RWPE2 (cell line): Measurements from ENCODE around the gene LIPE.
"Not testable (repeated sequence)": the region's sequence is repeated elsewhere in the genome, so short reads cannot be mapped to it uniquely, and the experiment has no call there.

ENCODE experiments used
- ATAC-seq: fragments of 200-7000 bp; cut with Tn5 transposase; 3 replicates; pipeline ENCODE4 v1.9.1; 2021; ENCODE audit warnings: low read depth
- DNase-seq: peaks from one replicate; pipeline ENCODE4 v3.0.0-alpha.2; 2020; ENCODE audit warnings: low spot score
- H3K27ac ChIP-seq: fragments of 450-650 bp; 2 replicates; pipeline ENCODE4 v1.5.1; 2017; ENCODE audit warnings: mild to moderate bottlenecking; ENCODE audit not compliant: poor library complexity, severe bottlenecking
- H3K27me3 ChIP-seq: fragments of 250-450 bp; sonication (Bioruptor Pico); 2 replicates; pipeline ENCODE4 v1.5.1; 2021; ENCODE audit warnings: mild to moderate bottlenecking, moderate library complexity; ENCODE audit not compliant: insufficient read depth, poor library complexity, severe bottlenecking
- H3K36me3 ChIP-seq: fragments of 250-450 bp; sonication (Bioruptor Pico); 2 replicates; pipeline ENCODE4 v1.5.1; 2020; ENCODE audit warnings: low read depth, mild to moderate bottlenecking, moderate library complexity
- H3K4me1 ChIP-seq: fragments of 250-450 bp; sonication (Bioruptor Pico); 2 replicates; pipeline ENCODE4 v1.5.1; 2021; ENCODE audit warnings: mild to moderate bottlenecking, moderate library complexity; ENCODE audit not compliant: insufficient read depth, poor library complexity, severe bottlenecking
- H3K4me3 ChIP-seq: fragments of 250-450 bp; sonication (Bioruptor Pico); 2 replicates; pipeline ENCODE4 v1.5.1; 2021; ENCODE audit warnings: mild to moderate bottlenecking, moderate library complexity; ENCODE audit not compliant: severe bottlenecking
- H3K9me3 ChIP-seq: fragments of 250-450 bp; sonication (Bioruptor Pico); 2 replicates; pipeline ENCODE4 v1.5.1; 2021; ENCODE audit warnings: mild to moderate bottlenecking, moderate library complexity; ENCODE audit not compliant: severe bottlenecking
- TF ChIP-seq, protein P1 (sequence below): fragments of 450-650 bp; IDR thresholded peaks from one replicate; pipeline ENCODE4 v1.5.1; 2017; ENCODE audit warnings: mild to moderate bottlenecking, moderate library complexity; ENCODE audit not compliant: poor library complexity, severe bottlenecking

LIPE gene

DNA sequence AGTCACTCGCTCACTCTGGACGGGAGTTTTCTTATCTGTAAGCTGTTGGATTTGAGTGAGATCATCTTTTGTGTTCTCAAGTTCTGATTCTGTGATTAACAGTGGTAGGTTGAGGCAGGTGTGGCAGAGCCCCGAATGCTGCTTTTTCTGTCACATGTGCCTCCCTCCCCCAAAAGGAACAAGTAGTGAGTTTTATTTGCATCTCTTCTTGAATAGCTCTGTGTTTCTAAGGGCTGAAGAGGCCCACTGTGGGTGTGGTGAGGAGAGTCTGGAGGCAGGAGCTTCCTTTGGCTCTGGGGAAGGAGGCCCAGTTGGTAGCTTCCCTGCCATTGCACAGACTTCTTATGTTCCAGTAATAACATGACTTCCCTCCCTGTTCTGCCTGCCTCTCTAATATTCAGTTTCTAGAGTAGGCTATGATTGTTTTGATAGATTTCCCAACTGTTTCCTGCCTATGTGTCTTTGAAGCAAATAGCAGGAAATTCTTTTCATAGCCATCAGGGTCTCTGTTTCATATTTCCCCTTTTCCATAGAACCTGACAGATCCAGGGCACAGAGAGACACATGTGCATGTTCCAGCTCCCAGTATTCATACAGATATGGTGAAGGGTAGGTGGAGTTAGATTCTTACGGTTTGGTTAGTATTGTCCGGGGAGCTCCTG, 39.5 kb upstream of the LIPE start:
- Histone ChIP-seq H3K4me3 (no peak overlapping the region), H3K36me3 (no peaks in the 10 kb centered on the region), H3K4me1 (peaks cover 2% of the 10 kb centered on the region), H3K27me3 (no peaks in the 10 kb centered on the region), H3K9me3 (no peaks in the 10 kb centered on the region), H3K27ac (no peak overlapping the region)
- ATAC-seq (no peak), DNase-seq (no peak)
- TF ChIP-seq, protein P1, sequence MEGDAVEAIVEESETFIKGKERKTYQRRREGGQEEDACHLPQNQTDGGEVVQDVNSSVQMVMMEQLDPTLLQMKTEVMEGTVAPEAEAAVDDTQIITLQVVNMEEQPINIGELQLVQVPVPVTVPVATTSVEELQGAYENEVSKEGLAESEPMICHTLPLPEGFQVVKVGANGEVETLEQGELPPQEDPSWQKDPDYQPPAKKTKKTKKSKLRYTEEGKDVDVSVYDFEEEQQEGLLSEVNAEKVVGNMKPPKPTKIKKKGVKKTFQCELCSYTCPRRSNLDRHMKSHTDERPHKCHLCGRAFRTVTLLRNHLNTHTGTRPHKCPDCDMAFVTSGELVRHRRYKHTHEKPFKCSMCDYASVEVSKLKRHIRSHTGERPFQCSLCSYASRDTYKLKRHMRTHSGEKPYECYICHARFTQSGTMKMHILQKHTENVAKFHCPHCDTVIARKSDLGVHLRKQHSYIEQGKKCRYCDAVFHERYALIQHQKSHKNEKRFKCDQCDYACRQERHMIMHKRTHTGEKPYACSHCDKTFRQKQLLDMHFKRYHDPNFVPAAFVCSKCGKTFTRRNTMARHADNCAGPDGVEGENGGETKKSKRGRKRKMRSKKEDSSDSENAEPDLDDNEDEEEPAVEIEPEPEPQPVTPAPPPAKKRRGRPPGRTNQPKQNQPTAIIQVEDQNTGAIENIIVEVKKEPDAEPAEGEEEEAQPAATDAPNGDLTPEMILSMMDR: no peak

DNA sequence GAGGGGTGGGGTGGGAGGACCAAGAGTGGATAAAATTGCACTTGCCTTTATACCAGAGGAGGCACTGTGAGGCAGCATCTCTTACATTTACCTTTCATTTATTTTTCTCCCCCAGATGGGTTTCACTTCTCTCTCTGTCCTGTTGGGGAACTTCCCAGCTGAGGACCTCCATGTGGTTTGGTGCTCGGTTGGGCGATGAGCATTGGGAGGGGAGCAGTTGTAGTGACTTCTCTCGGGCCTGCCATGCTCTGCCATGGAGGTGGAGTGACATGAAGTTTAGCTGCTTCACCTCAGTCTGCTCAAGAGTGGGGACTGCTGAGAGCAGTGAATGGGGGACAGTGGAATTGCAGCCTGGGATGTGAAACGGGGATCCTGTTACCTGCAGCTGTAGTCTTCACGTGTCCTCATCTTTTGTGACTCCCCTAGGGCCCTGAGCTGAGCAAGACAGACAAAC, 38.7 kb upstream of the LIPE start:
- Histone ChIP-seq H3K27ac (no peak overlapping the region), H3K27me3 (no peaks in the 10 kb centered on the region), H3K4me3 (no peak overlapping the region), H3K4me1 (peaks cover 2% of the 10 kb centered on the region), H3K36me3 (no peaks in the 10 kb centered on the region), H3K9me3 (no peaks in the 10 kb centered on the region)
- TF ChIP-seq, protein P1: no peak
- ATAC-seq (no peak), DNase-seq (no peak)

DNA sequence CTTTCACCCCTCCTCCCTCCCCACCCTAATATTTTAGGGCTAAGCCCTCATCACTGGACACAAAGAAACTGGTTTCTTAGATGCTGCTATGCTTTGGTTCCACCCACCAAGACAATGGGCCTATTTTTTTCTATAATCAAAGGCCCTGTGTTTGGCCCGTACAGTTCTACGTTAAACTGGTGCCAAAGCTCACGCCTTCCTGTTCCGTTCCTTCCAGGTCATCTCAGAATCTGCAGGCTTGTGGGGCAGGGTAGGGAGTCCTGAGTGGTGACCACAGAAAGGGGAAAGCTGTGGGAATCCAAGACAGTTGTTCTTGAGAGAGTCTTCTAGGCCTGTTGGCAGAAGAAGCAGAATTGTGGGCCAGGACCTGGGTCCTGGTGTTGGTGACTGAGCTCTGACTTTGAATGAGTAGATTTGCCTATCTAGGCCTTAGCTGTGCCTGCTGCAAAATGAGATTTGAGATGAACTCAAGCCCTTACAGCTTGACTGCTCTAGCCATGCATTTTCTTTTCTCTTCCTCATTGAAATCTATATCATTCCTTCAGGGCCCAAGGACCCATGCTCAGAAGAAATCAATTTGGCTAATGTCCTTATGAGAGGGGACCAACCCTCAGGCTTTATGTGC, 34.6 kb upstream of the LIPE start:
- no peaks in the 10 kb centered on the region for H3K9me3 ChIP-seq
- no peak overlapping the region for H3K27ac ChIP-seq
- H3K36me3 ChIP-seq: no peaks in the 10 kb centered on the region
- no peaks in the 10 kb centered on the region for H3K27me3 ChIP-seq
- DNase-seq (no peak), ATAC-seq (no peak)
- peaks cover 2% of the 10 kb centered on the region for H3K4me1 ChIP-seq
- H3K4me3 ChIP-seq: no peak overlapping the region
- TF ChIP-seq, protein P1: no peak

DNA sequence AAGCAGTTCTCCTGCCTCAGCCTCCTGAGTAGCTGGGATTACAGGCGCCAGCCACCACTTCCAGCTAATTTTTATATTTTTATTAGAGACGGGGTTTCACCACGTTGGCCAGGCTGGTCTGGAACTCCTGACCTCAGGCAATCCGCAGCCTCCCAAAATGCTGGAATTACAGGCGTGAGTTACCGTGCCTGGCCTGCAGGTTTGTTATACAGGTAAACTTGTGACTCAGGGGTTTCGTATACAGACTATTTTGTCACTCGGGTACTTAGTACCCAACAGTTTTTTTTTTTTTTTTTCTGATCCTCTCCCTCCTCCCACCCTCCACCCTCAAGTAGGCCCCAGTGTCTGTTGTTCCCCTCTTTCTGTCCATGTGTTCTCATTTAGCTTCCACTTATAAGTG, 34.0 kb upstream of the LIPE start:
- not testable (repeated sequence) for ATAC-seq, H3K9me3 ChIP-seq, H3K4me3 ChIP-seq, H3K27ac ChIP-seq, H3K36me3 ChIP-seq, DNase-seq, H3K27me3 ChIP-seq, H3K4me1 ChIP-seq

DNA sequence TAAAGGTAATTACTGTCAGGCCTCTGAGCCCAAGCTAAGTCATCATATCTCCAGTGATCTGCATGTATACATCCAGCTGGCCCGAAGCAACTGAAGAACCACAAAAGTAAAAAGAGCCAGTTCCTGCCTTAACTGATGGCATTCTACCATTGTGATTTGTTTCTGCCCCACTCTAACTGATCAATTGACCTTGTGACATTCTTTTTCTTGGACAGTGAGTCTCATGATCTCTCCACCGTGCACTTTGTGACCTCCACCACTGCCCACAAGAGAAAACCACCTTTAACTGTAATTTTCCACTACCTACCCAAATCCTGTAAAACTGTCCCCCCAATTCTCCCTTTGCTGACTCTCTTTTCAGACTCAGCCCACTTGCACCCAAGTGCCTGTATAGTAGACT, 32.7 kb upstream of the LIPE start:
- Histone ChIP-seq H3K4me3 (no peak overlapping the region), H3K36me3 (no peaks in the 10 kb centered on the region), H3K4me1 (peaks cover 13% of the 10 kb centered on the region), H3K9me3 (no peaks in the 10 kb centered on the region), H3K27me3 (no peaks in the 10 kb centered on the region), H3K27ac (no peak overlapping the region)
- TF ChIP-seq, protein P1: no peak
- DNase-seq (no peak), ATAC-seq (no peak)
